DND-41 (cell line): ENCODE data around the gene CEP112.

ENCODE experiments used
- EZH2 ChIP-seq: IDR thresholded peaks from 3 replicates; pipeline ENCODE4 v1.6.1; 2012; ENCODE audit warnings: borderline replicate concordance, low read depth, mild to moderate bottlenecking, moderate library complexity, low read length, inconsistent platforms; ENCODE audit not compliant: severe bottlenecking
- TF ChIP-seq, protein P1 (sequence below): IDR thresholded peaks from 2 replicates; pipeline ENCODE4 v1.5.1; 2012; ENCODE audit warnings: borderline replicate concordance, low read length, moderate library complexity, mild to moderate bottlenecking; ENCODE audit not compliant: poor library complexity, severe bottlenecking; ENCODE audit errors: extremely low read depth

DNA sequence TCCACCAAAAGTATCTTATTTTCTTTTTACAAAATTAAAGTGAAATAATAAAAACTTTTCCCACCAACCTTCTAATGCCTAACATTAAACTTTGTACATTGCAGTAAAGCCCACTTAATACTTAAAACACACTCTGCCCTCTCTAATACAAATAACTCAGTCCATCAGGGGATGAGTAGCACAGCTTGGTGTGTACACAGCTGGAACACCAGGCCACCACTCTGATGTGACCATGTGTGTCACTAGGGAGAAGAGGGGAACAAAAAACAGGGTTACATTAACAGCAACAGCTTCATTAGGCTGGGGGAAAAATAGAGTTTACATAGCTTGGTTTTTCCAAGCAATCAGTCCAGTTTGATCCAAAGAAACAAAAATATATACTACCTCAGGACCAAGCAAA, 295.0 kb downstream of the CEP112 start:
- TF ChIP-seq EZH2, result no peak
- TF ChIP-seq, protein P1, sequence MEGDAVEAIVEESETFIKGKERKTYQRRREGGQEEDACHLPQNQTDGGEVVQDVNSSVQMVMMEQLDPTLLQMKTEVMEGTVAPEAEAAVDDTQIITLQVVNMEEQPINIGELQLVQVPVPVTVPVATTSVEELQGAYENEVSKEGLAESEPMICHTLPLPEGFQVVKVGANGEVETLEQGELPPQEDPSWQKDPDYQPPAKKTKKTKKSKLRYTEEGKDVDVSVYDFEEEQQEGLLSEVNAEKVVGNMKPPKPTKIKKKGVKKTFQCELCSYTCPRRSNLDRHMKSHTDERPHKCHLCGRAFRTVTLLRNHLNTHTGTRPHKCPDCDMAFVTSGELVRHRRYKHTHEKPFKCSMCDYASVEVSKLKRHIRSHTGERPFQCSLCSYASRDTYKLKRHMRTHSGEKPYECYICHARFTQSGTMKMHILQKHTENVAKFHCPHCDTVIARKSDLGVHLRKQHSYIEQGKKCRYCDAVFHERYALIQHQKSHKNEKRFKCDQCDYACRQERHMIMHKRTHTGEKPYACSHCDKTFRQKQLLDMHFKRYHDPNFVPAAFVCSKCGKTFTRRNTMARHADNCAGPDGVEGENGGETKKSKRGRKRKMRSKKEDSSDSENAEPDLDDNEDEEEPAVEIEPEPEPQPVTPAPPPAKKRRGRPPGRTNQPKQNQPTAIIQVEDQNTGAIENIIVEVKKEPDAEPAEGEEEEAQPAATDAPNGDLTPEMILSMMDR, result no peak
